Endothelial cell of umbilical vein (primary cell): ENCODE measurements around the gene HVCN1. TPM values are rescaled to one million over a fixed set of nuclear protein-coding genes. Genes with fewer than 3 reads are reported as not detected.

Experiments used
- BruUV-seq: library from RNA; stranded (reverse); fragments of 400-500 nt; replicated peaks from 2 replicates; lab custom pipeline; 2021; lab: Mats Ljungman, UMichigan
- CTCF ChIA-PET: fragments of 300-600, 350-600 bp; sonication (Branson Sonifier 250); formaldehyde crosslinking; loops from one replicate; lab custom pipeline; 2021; ENCODE audit warnings: antibody characterized with exemption, inconsistent platforms; lab: Charles Lee
- POLR2A ChIA-PET: fragments of 300-600, 350-600 bp; sonication (Branson Sonifier 250); formaldehyde crosslinking; loops from one replicate; lab custom pipeline; 2021; ENCODE audit warnings: antibody characterized with exemption, inconsistent platforms; lab: Charles Lee
- DNase-seq: peaks from one replicate; pipeline ENCODE4 v3.0.0-alpha.2; 2011; ENCODE audit warnings: low read depth, low spot score
- FAIRE-seq: peaks from 2 replicates; lab custom pipeline; 2011; peaks lifted over from hg19 to GRCh38; lab: Jason Lieb, UNC
- H2AFZ ChIP-seq: 2 replicates; pipeline ENCODE4 v1.6.0; 2012; ENCODE audit warnings: low read depth, low read length, control low read depth, inconsistent platforms
- H3K27ac ChIP-seq: 2 replicates; pipeline ENCODE4 v1.5.1; 2011; ENCODE audit warnings: low read depth, mild to moderate bottlenecking, control low read depth, low read length, moderate library complexity; ENCODE audit not compliant: insufficient read depth
- H3K27me3 ChIP-seq, 2 experiments: 2 replicates each; pipeline versions ENCODE4 v1.6.0 to v1.6.1; 2011; ENCODE audit warnings: low read length in 2 of 2, mixed read lengths in 1 of 2; ENCODE audit not compliant: control insufficient read depth in 2 of 2, insufficient read depth in 2 of 2
- H3K36me3 ChIP-seq, 2 experiments: 2 replicates in 1 of 2; 3 replicates in 1 of 2; pipeline ENCODE4 v1.5.1; 2011; ENCODE audit warnings: low read length in 2 of 2, mild to moderate bottlenecking in 1 of 2, moderate library complexity in 1 of 2; ENCODE audit not compliant: control insufficient read depth in 2 of 2, insufficient read depth in 2 of 2; ENCODE audit errors: extremely low read depth in 1 of 2
- H3K4me1 ChIP-seq: 3 replicates; pipeline ENCODE4 v1.5.1; 2011; ENCODE audit warnings: mild to moderate bottlenecking, low read length; ENCODE audit not compliant: control insufficient read depth, insufficient read depth; ENCODE audit errors: extremely low read depth
- H3K4me2 ChIP-seq: 2 replicates; pipeline ENCODE4 v1.6.1; 2011; ENCODE audit warnings: low read length, control low read depth, mixed read lengths; ENCODE audit not compliant: insufficient read depth
- H3K4me3 ChIP-seq, 3 experiments: fragments of 200-600 bp in 1 of 3; sonication (generic), shearing (Covaris generic) in 1 of 3; replicated peaks in 1 of 3; 2 replicates each; pipeline ENCODE4 v1.5.1; 2011 to 2016; ENCODE audit warnings: control low read depth in 3 of 3, low read length in 3 of 3, mild to moderate bottlenecking in 2 of 3, inconsistent platforms in 1 of 3, low read depth in 1 of 3, moderate library complexity in 1 of 3; ENCODE audit not compliant: insufficient read depth in 1 of 3
- H3K79me2 ChIP-seq: 2 replicates; pipeline ENCODE4 v1.6.0; 2012; ENCODE audit warnings: low read length, inconsistent platforms; ENCODE audit not compliant: control insufficient read depth, insufficient read depth
- H3K9ac ChIP-seq: replicated peaks from 2 replicates; pipeline ENCODE3; 2011; ENCODE audit warnings: low read length, control low read depth; ENCODE audit not compliant: insufficient read depth; ENCODE audit errors: extremely low read depth
- H3K9me1 ChIP-seq: replicated peaks from 3 replicates; pipeline ENCODE4 v1.6.0; 2011; ENCODE audit warnings: mild to moderate bottlenecking, low read length; ENCODE audit not compliant: control insufficient read depth, insufficient read depth; ENCODE audit errors: extremely low read depth
- H3K9me3 ChIP-seq: replicated peaks from 2 replicates; pipeline ENCODE4 v1.5.1; 2012; ENCODE audit warnings: low read length, inconsistent platforms; ENCODE audit not compliant: control insufficient read depth, insufficient read depth
- H4K20me1 ChIP-seq: replicated peaks from 2 replicates; pipeline ENCODE3; 2011; ENCODE audit warnings: mild to moderate bottlenecking, low read length; ENCODE audit not compliant: control insufficient read depth, insufficient read depth; ENCODE audit errors: extremely low read depth
- CTCF ChIP-seq, 2 donors: IDR thresholded peaks; 1 replicate in 1 of 2; 2 replicates in 1 of 2; pipeline ENCODE4 v1.5.1; 2011; ENCODE audit warnings: low read length in 2 of 2, mild to moderate bottlenecking in 2 of 2, moderate library complexity in 2 of 2, control low read depth in 1 of 2, inconsistent platforms in 1 of 2, low read depth in 1 of 2; ENCODE audit not compliant: insufficient read depth in 1 of 2; ENCODE audit errors: extremely low read depth in 1 of 2
- EZH2 ChIP-seq: IDR thresholded peaks from 2 replicates; pipeline ENCODE4 v1.6.1; 2012; ENCODE audit warnings: borderline replicate concordance, low read depth, mild to moderate bottlenecking, moderate library complexity, low read length, inconsistent platforms; ENCODE audit not compliant: severe bottlenecking
- FOS ChIP-seq: IDR thresholded peaks from 2 replicates; pipeline ENCODE4 v1.6.1; 2011; ENCODE audit warnings: mild to moderate bottlenecking, low read length, moderate library complexity, borderline replicate concordance; ENCODE audit not compliant: insufficient read depth
- MYC ChIP-seq: IDR thresholded peaks from one replicate; pipeline ENCODE4 v1.6.1; 2011; ENCODE audit warnings: mild to moderate bottlenecking, low read depth, low read length
- POLR2A ChIP-seq: IDR thresholded peaks from 2 replicates; pipeline ENCODE4 v1.6.1; 2012; ENCODE audit warnings: low read depth, mild to moderate bottlenecking, control low read depth, low read length
- POLR2AphosphoS5 ChIP-seq: IDR thresholded peaks from 2 replicates; pipeline ENCODE4 v1.6.1; 2012; ENCODE audit warnings: low read depth, mild to moderate bottlenecking, control low read depth, low read length, moderate library complexity; ENCODE audit not compliant: insufficient read depth
- dilution Hi-C: fragments of 300-500 bp; cut with MboI; formaldehyde crosslinking; loops from one replicate; pipeline ENCODE4 v1.15.0; 2019; ENCODE audit warnings: low sequenced_read_pairs; ENCODE audit not compliant: extremely low pct_ligation_motif_present
- intact Hi-C: fragments of 100-400 bp; cut with micrococcal nuclease; formaldehyde crosslinking; loops from one replicate; pipeline ENCODE4 v1.10.0; 2022
- polyA plus RNA-seq, 4 experiments: library from polyadenylated mRNA; depleted of rRNA in 3 of 4; stranded (reverse) in 3 of 4; unstranded in 1 of 4; fragments of >200 nt; gene quantifications; 2 replicates each; pipeline versions ENCODE4 v1.2.1 to v1.2.3, GENCODE V29; 2011 to 2012; ENCODE audit warnings: missing spikeins in 1 of 4
- total RNA-seq: library from RNA; stranded (reverse); gene quantifications from 2 replicates; pipeline ENCODE4 v1.2.3, GENCODE V29; 2021

HVCN1 gene
- total and polyA plus RNA-seq, 2 donors (not counting 3 experiments of a cell fraction or from before 2014, with no cell fraction given): 3.7 to 8.4 TPM

- intact Hi-C loops: no loop called here
- no TSS peak for BruUV-seq
- no peak overlapping the region for H3K4me2 ChIP-seq
- H4K20me1 ChIP-seq: no peaks in the 10 kb centered on the region
- no peak overlapping the region for H3K27ac ChIP-seq
- no peak overlapping the region for H2AFZ ChIP-seq
- FAIRE-seq (no peak), DNase-seq (no peak)
- no peak overlapping the region for H3K4me3 ChIP-seq
- no peaks in the 10 kb centered on the region for H3K4me1 ChIP-seq
- no peaks in the 10 kb centered on the region for H3K9me3 ChIP-seq
- H3K9me1 ChIP-seq: no peaks in the 10 kb centered on the region
- no peak overlapping the region for H3K9ac ChIP-seq
- CTCF ChIA-PET: interaction anchor here (1.5 kb wide), 1 partner anchor 185 kb away, joined by 3 read pairs; the partner anchor contains the start of gene ARPC3
- H3K36me3 ChIP-seq: no peaks in the 10 kb centered on the region
- TF ChIP-seq MYC (no peak), EZH2 (no peak), FOS (no peak), POLR2A (no peak), CTCF (IDR thresholded peaks at IDR 0.05; ENCODE audit: extremely low read depth in 1 of 2, insufficient read depth in 1 of 2, low read depth in 1 of 2, low read length in 2 of 2) (no peak), POLR2AphosphoS5 (no peak)
- H3K27me3 ChIP-seq: no peaks in the 10 kb centered on the region
- POLR2A ChIA-PET: no interaction called here
- dilution Hi-C loops: no loop called here
- no peaks in the 10 kb centered on the region for H3K79me2 ChIP-seq
These were observed 53.9 kb downstream of the HVCN1 start for GRCh38 chr12:110635055-110635454.
